PC-3 (cell line): ENCODE results near the gene MRGPRX2.

ENCODE experiments used
- EZH2 ChIP-seq: fragments of 300-600 bp; sonication (generic); IDR thresholded peaks from one replicate; pipeline ENCODE4 v1.6.1; 2017; ENCODE audit warnings: antibody characterized with exemption, mild to moderate bottlenecking, low read length; ENCODE audit not compliant: unreplicated experiment
- EZH2phosphoT487 ChIP-seq: fragments of 300-600 bp; sonication (generic); IDR thresholded peaks from 2 replicates; pipeline ENCODE4 v1.6.1; 2018; ENCODE audit warnings: mild to moderate bottlenecking, antibody characterized with exemption, low read length, borderline replicate concordance
- TF ChIP-seq, protein P1 (sequence below): fragments of 300-600 bp; sonication (generic); conservative IDR thresholded peaks from 2 replicates; pipeline ENCODE4 v1.5.1; 2017; ENCODE audit warnings: antibody characterized with exemption, low read depth, mild to moderate bottlenecking, low read length

DNA sequence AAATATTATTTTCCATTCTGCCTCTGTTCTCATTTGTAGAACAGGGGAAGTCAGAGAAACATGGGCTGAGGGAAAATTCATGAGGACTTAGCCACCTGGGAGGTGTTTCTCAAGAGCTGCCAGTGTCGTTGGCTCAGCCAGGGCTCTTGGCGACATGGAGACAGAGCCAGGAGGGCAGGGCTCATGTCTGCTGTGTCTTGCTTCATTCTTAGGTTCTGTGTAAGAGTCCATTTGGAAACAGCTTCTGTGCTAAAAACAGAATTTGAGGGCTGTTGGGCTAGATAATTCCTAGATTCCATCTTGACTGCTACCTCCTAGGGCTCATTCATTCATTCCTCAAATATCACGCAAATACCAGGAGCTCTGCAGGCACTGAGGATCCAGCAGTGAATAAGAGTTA is 15.1 kb upstream of the MRGPRX2 start:
- TF ChIP-seq, protein P1, sequence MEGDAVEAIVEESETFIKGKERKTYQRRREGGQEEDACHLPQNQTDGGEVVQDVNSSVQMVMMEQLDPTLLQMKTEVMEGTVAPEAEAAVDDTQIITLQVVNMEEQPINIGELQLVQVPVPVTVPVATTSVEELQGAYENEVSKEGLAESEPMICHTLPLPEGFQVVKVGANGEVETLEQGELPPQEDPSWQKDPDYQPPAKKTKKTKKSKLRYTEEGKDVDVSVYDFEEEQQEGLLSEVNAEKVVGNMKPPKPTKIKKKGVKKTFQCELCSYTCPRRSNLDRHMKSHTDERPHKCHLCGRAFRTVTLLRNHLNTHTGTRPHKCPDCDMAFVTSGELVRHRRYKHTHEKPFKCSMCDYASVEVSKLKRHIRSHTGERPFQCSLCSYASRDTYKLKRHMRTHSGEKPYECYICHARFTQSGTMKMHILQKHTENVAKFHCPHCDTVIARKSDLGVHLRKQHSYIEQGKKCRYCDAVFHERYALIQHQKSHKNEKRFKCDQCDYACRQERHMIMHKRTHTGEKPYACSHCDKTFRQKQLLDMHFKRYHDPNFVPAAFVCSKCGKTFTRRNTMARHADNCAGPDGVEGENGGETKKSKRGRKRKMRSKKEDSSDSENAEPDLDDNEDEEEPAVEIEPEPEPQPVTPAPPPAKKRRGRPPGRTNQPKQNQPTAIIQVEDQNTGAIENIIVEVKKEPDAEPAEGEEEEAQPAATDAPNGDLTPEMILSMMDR: no peak
- TF ChIP-seq EZH2 (no peak), EZH2phosphoT487 (no peak)
